Loucy (cell line): ENCODE data around the gene MACROD1.

Experiments
- CTCF ChIP-seq: fragments of 200-600 bp; sonication (generic); conservative IDR thresholded peaks from 2 replicates; pipeline ENCODE4 v1.5.1; 2014; ENCODE audit warnings: mild to moderate bottlenecking, antibody characterized with exemption, low read length
- EZH2phosphoT487 ChIP-seq: fragments of 200-600 bp; IDR thresholded peaks from 2 replicates; pipeline ENCODE4 v1.6.1; 2018; ENCODE audit warnings: antibody characterized with exemption, mild to moderate bottlenecking, moderate library complexity, borderline replicate concordance

- TF ChIP-seq CTCF (no peak), EZH2phosphoT487 (no peak)
Observed at GRCh38 chr11:64029773-64030172, 136.1 kb downstream of the MACROD1 start.
